GM18858 (cell line): ENCODE results near the gene EGFLAM.
"Not testable (repeated sequence)": the region's sequence is repeated elsewhere in the genome, so short reads cannot be mapped to it uniquely, and the experiment has no call there.

Source experiments
- ATAC-seq: cut with Tn5 transposase; IDR thresholded peaks from one replicate; pipeline ENCODE4 v1.9.1; 2021; ENCODE audit not compliant: unreplicated experiment

Gene EGFLAM

GRCh38 chr5:38323645-38324295 is 65.4 kb downstream of the EGFLAM start:
- ATAC-seq: no peak

GRCh38 chr5:38329132-38329715 is 70.9 kb downstream of the EGFLAM start:
- no peak for ATAC-seq

- ATAC-seq: no peak
Observed at GRCh38 chr5:38330207-38330606, 71.8 kb downstream of the EGFLAM start.

- ATAC-seq: no peak
Observed at GRCh38 chr5:38331831-38332230, 73.5 kb downstream of the EGFLAM start.

GRCh38 chr5:38333181-38333580 is 74.8 kb downstream of the EGFLAM start:
- not testable (repeated sequence) for ATAC-seq

- no peak for ATAC-seq
Observed at GRCh38 chr5:38338455-38338854, 80.1 kb downstream of the EGFLAM start.

GRCh38 chr5:38339446-38339845 is 81.1 kb downstream of the EGFLAM start:
- no peak for ATAC-seq

- ATAC-seq: no peak
Observed at GRCh38 chr5:38341056-38341455, 82.7 kb downstream of the EGFLAM start.

GRCh38 chr5:38341641-38342040 is 83.3 kb downstream of the EGFLAM start:
- ATAC-seq: no peak

GRCh38 chr5:38342261-38342660 is 83.9 kb downstream of the EGFLAM start:
- no peak for ATAC-seq

GRCh38 chr5:38344891-38345290 is 86.5 kb downstream of the EGFLAM start:
- no peak for ATAC-seq

- ATAC-seq: no peak
Observed at GRCh38 chr5:38346593-38346992, 88.2 kb downstream of the EGFLAM start.

- ATAC-seq: no peak
Observed at GRCh38 chr5:38347040-38347763, 88.8 kb downstream of the EGFLAM start.

GRCh38 chr5:38347896-38348295 is 89.5 kb downstream of the EGFLAM start:
- no peak for ATAC-seq

GRCh38 chr5:38360323-38361061 is 102.1 kb downstream of the EGFLAM start:
- no peak for ATAC-seq

- no peak for ATAC-seq
Observed at GRCh38 chr5:38362713-38363112, 104.4 kb downstream of the EGFLAM start.

- no peak for ATAC-seq
Observed at GRCh38 chr5:38364825-38365224, 106.5 kb downstream of the EGFLAM start.

- ATAC-seq: no peak
Observed at GRCh38 chr5:38367410-38367809, 109.1 kb downstream of the EGFLAM start.

- ATAC-seq: no peak
Observed at GRCh38 chr5:38367966-38368365, 109.6 kb downstream of the EGFLAM start.

GRCh38 chr5:38369692-38370091 is 111.3 kb downstream of the EGFLAM start:
- no peak for ATAC-seq

GRCh38 chr5:38370358-38371100 is 112.2 kb downstream of the EGFLAM start:
- no peak for ATAC-seq
